CD4-positive, alpha-beta T cell treated with Interleukin-17A for 4 hours (primary cell): ENCODE measurements around the gene WASF3.

Source experiments
- DNase-seq: peaks from one replicate; pipeline ENCODE4 v3.0.0-alpha.2; 2020; ENCODE audit warnings: mixed read lengths

Gene WASF3

GRCh38 chr13:26646603-26647002 is 89.1 kb downstream of the WASF3 start:
- no peak for DNase-seq

GRCh38 chr13:26651234-26651633 is 93.8 kb downstream of the WASF3 start:
- DNase-seq = no peak

GRCh38 chr13:26653310-26653709 is 95.8 kb downstream of the WASF3 start:
- DNase-seq = no peak

GRCh38 chr13:26653842-26654241 is 96.4 kb downstream of the WASF3 start:
- no peak for DNase-seq

- DNase-seq = no peak
Measured at GRCh38 chr13:26656919-26657318, 99.4 kb downstream of the WASF3 start.

GRCh38 chr13:26658448-26659385 is 101.2 kb downstream of the WASF3 start:
- DNase-seq = no peak

GRCh38 chr13:26660185-26660584 is 102.7 kb downstream of the WASF3 start:
- DNase-seq = no peak

GRCh38 chr13:26660766-26661165 is 103.3 kb downstream of the WASF3 start:
- no peak for DNase-seq

GRCh38 chr13:26663791-26664190 is 106.3 kb downstream of the WASF3 start:
- no peak for DNase-seq

- DNase-seq = no peak
Measured at GRCh38 chr13:26664286-26664685, 106.8 kb downstream of the WASF3 start.

GRCh38 chr13:26664876-26665275 is 107.4 kb downstream of the WASF3 start:
- DNase-seq = no peak

GRCh38 chr13:26668357-26669146 is 111.1 kb downstream of the WASF3 start:
- DNase-seq = no peak

GRCh38 chr13:26673890-26674289 is 116.4 kb downstream of the WASF3 start:
- DNase-seq = no peak

GRCh38 chr13:26677156-26677555 is 119.7 kb downstream of the WASF3 start:
- DNase-seq = no peak

GRCh38 chr13:26678330-26678729 is 120.8 kb downstream of the WASF3 start:
- no peak for DNase-seq

- no peak for DNase-seq
Measured at GRCh38 chr13:26678796-26679195, 121.3 kb downstream of the WASF3 start.

- no peak for DNase-seq
Measured at GRCh38 chr13:26679411-26680122, 122.1 kb downstream of the WASF3 start.

- no peak for DNase-seq
Measured at GRCh38 chr13:26680123-26680450, 122.6 kb downstream of the WASF3 start.

GRCh38 chr13:26680572-26680971 is 123.1 kb downstream of the WASF3 start:
- no peak for DNase-seq

- DNase-seq = no peak
Measured at GRCh38 chr13:26681036-26681435, 123.6 kb downstream of the WASF3 start.

GRCh38 chr13:26682606-26683005 is 125.1 kb downstream of the WASF3 start:
- no peak for DNase-seq

GRCh38 chr13:26685606-26686005 is 128.1 kb downstream of the WASF3 start:
- no peak for DNase-seq

GRCh38 chr13:26686285-26686684 is 128.8 kb downstream of the WASF3 start:
- DNase-seq = no peak
